ENCODE measurements around the gene SNX24. TPM values are rescaled to one million over a fixed set of nuclear protein-coding genes. Genes with fewer than 3 reads are reported as not detected.

The SNX24 gene
- total RNA-seq, 2 experiments from 2014 or later = 2.2 to 6.4 TPM

GRCh38 chr5:123035360-123035917 is 190.0 kb downstream of the SNX24 start:
- DNase-seq = no peak
- peaks cover 10% of the 10 kb centered on the region for H3K4me1 Mint-ChIP-seq
- H3K4me3 Mint-ChIP-seq = peak overlapping the region; percentile 35
- H3K27ac Mint-ChIP-seq = no peak overlapping the region
- POLR2A ChIA-PET = interaction anchor here (0.6 kb wide), 1 partner anchor 1453 kb away, joined by 4 read pairs; no protein-coding TSS in a partner anchor
- H3K9me3 Mint-ChIP-seq = no peaks in the 10 kb centered on the region
- H3K27me3 Mint-ChIP-seq = peaks cover 60% of the 10 kb centered on the region
- no peaks in the 10 kb centered on the region for H3K36me3 Mint-ChIP-seq (ENCODE audit: low read depth)
- CTCF ChIA-PET = no interaction called here

- ChIA-PET POLR2A (no interaction called here), CTCF (no interaction called here)
- H3K9me3 Mint-ChIP-seq = no peaks in the 10 kb centered on the region
- peak overlapping the region; percentile 12 for H3K4me3 Mint-ChIP-seq
- peaks cover 60% of the 10 kb centered on the region for H3K27me3 Mint-ChIP-seq
- H3K4me1 Mint-ChIP-seq = peaks cover 10% of the 10 kb centered on the region
- DNase-seq = no peak
- no peak overlapping the region for H3K27ac Mint-ChIP-seq
- H3K36me3 Mint-ChIP-seq (ENCODE audit: low read depth) = no peaks in the 10 kb centered on the region
Observed at GRCh38 chr5:123035918-123036390, 190.5 kb downstream of the SNX24 start.

GRCh38 chr5:123036391-123037103 is 191.1 kb downstream of the SNX24 start, which contains the start of gene PPIC:
PPIC (minus strand) TSS chr5:123036725; CDS start chr5:123036625, 100 bp downstream.
- H3K27me3 Mint-ChIP-seq = peaks cover 61% of the 10 kb centered on the region
- ChIA-PET POLR2A (no interaction called here), CTCF (no interaction called here)
- no peak for DNase-seq
- no peaks in the 10 kb centered on the region for H3K36me3 Mint-ChIP-seq (ENCODE audit: low read depth)
- H3K9me3 Mint-ChIP-seq = no peaks in the 10 kb centered on the region
- H3K4me1 Mint-ChIP-seq = peaks cover 10% of the 10 kb centered on the region
- H3K4me3 Mint-ChIP-seq = peak within 1 kb of the TSS; percentile 35
- no peak within 1 kb of the TSS for H3K27ac Mint-ChIP-seq

GRCh38 chr5:123037104-123037418 is 191.6 kb downstream of the SNX24 start:
- peaks cover 61% of the 10 kb centered on the region for H3K27me3 Mint-ChIP-seq
- H3K4me3 Mint-ChIP-seq = no peak overlapping the region
- DNase-seq = no peak
- no peak overlapping the region for H3K27ac Mint-ChIP-seq
- CTCF ChIA-PET = no interaction called here
- no peaks in the 10 kb centered on the region for H3K9me3 Mint-ChIP-seq
- POLR2A ChIA-PET = no interaction called here
- H3K4me1 Mint-ChIP-seq = peaks cover 10% of the 10 kb centered on the region
- no peaks in the 10 kb centered on the region for H3K36me3 Mint-ChIP-seq (ENCODE audit: low read depth)

GRCh38 chr5:123039673-123040072 is 194.3 kb downstream of the SNX24 start:
- H3K36me3 Mint-ChIP-seq (ENCODE audit: low read depth) = no peaks in the 10 kb centered on the region
- ChIA-PET CTCF (no interaction called here), POLR2A (no interaction called here)
- DNase-seq = no peak
- peaks cover 50% of the 10 kb centered on the region for H3K27me3 Mint-ChIP-seq
- H3K4me3 Mint-ChIP-seq = no peak overlapping the region
- no peaks in the 10 kb centered on the region for H3K9me3 Mint-ChIP-seq
- H3K4me1 Mint-ChIP-seq = peaks cover 10% of the 10 kb centered on the region
- no peak overlapping the region for H3K27ac Mint-ChIP-seq

GRCh38 chr5:123044926-123045617 is 199.7 kb downstream of the SNX24 start:
- H3K9me3 Mint-ChIP-seq = no peaks in the 10 kb centered on the region
- no peaks in the 10 kb centered on the region for H3K4me1 Mint-ChIP-seq
- DNase-seq = no peak
- no peak overlapping the region for H3K4me3 Mint-ChIP-seq
- no peak overlapping the region for H3K27ac Mint-ChIP-seq
- H3K27me3 Mint-ChIP-seq = peaks cover 27% of the 10 kb centered on the region
- ChIA-PET POLR2A (no interaction called here), CTCF (no interaction called here)
- H3K36me3 Mint-ChIP-seq (ENCODE audit: low read depth) = no peaks in the 10 kb centered on the region

GRCh38 chr5:123046222-123046621 is 200.8 kb downstream of the SNX24 start:
- ChIA-PET CTCF (no interaction called here), POLR2A (no interaction called here)
- Mint-ChIP-seq H3K4me1 (no peaks in the 10 kb centered on the region), H3K36me3 (ENCODE audit: low read depth) (no peaks in the 10 kb centered on the region), H3K9me3 (no peaks in the 10 kb centered on the region), H3K4me3 (no peak overlapping the region), H3K27ac (no peak overlapping the region), H3K27me3 (peaks cover 31% of the 10 kb centered on the region)
- DNase-seq = no peak

GRCh38 chr5:123047706-123048105 is 202.3 kb downstream of the SNX24 start:
- H3K9me3 Mint-ChIP-seq = no peaks in the 10 kb centered on the region
- no peak overlapping the region for H3K27ac Mint-ChIP-seq
- H3K27me3 Mint-ChIP-seq = peaks cover 38% of the 10 kb centered on the region
- H3K4me1 Mint-ChIP-seq = no peaks in the 10 kb centered on the region
- H3K36me3 Mint-ChIP-seq (ENCODE audit: low read depth) = no peaks in the 10 kb centered on the region
- H3K4me3 Mint-ChIP-seq = no peak overlapping the region
- POLR2A ChIA-PET = no interaction called here
- CTCF ChIA-PET = no interaction called here
- no peak for DNase-seq

GRCh38 chr5:123051206-123051605 is 205.8 kb downstream of the SNX24 start:
- no peaks in the 10 kb centered on the region for H3K4me1 Mint-ChIP-seq
- no peak overlapping the region for H3K4me3 Mint-ChIP-seq
- H3K36me3 Mint-ChIP-seq (ENCODE audit: low read depth) = no peaks in the 10 kb centered on the region
- ChIA-PET CTCF (no interaction called here), POLR2A (no interaction called here)
- no peaks in the 10 kb centered on the region for H3K9me3 Mint-ChIP-seq
- DNase-seq = no peak
- no peak overlapping the region for H3K27ac Mint-ChIP-seq
- H3K27me3 Mint-ChIP-seq = peaks cover 22% of the 10 kb centered on the region

Other genes with a start within 250 kb of the SNX24 start
- gene SNX2, start 70.5 kb upstream of the SNX24 start, total RNA-seq = 10 to 100 TPM; 38.0 to 38.8 TPM
- gene PPIC, start 191.1 kb downstream of the SNX24 start, total RNA-seq = not detected
- not detected for gene PRDM6, start 243.6 kb downstream of the SNX24 start, total RNA-seq